Activated CD4-positive, alpha-beta T cell treated with anti-CD3 and anti-CD28 coated beads for 36 hours (primary cell): ENCODE measurements around the gene CKLF. TPM values are rescaled to one million over a fixed set of nuclear protein-coding genes. Genes with fewer than 3 reads are reported as not detected.
A peak's percentile ranks its signal among the peaks of the same experiment; 100 is the strongest.
"Not testable (repeated sequence)": the region's sequence is repeated elsewhere in the genome, so short reads cannot be mapped to it uniquely, and the experiment has no call there.

Experiments used
- ATAC-seq: fragments of 200-7000 bp; cut with Tn5 transposase; one replicate; pipeline ENCODE4 v1.10.0; 2021; ENCODE audit warnings: mild to moderate bottlenecking, moderate library complexity
- CTCF ChIA-PET: fragments of 350-600 bp; sonication (Branson Sonifier 250); formaldehyde crosslinking; loops from one replicate; lab custom pipeline; 2021; ENCODE audit warnings: antibody characterized with exemption; lab: Charles Lee
- POLR2A ChIA-PET: fragments of 350-600 bp; sonication (Branson Sonifier 250); formaldehyde crosslinking; loops from one replicate; lab custom pipeline; 2021; ENCODE audit warnings: antibody characterized with exemption, inconsistent platforms; lab: Charles Lee
- DNase-seq: peaks from one replicate; pipeline ENCODE4 v3.0.0-alpha.2; 2020
- H3K27ac Mint-ChIP-seq: one replicate; pipeline ENCODE4 v1.8.0; 2021; ENCODE audit warnings: mixed read lengths
- H3K27me3 Mint-ChIP-seq: one replicate; pipeline ENCODE4 v1.8.0; 2021; ENCODE audit warnings: mixed read lengths
- H3K36me3 Mint-ChIP-seq: one replicate; pipeline ENCODE4 v1.8.0; 2021; ENCODE audit warnings: low read depth, mixed read lengths
- H3K4me1 Mint-ChIP-seq: one replicate; pipeline ENCODE4 v1.8.0; 2021; ENCODE audit warnings: mixed read lengths
- H3K4me3 Mint-ChIP-seq: one replicate; pipeline ENCODE4 v1.8.0; 2021; ENCODE audit warnings: mild to moderate bottlenecking, moderate library complexity, mixed read lengths
- H3K9me3 Mint-ChIP-seq: one replicate; pipeline ENCODE4 v1.8.0; 2021; ENCODE audit warnings: low read depth, mixed read lengths
- intact Hi-C, 2 experiments: fragments of 100-400 bp; cut with DNase I in 1 of 2; cut with micrococcal nuclease in 1 of 2; formaldehyde crosslinking; loops; one replicate each; pipeline versions ENCODE4 v1.14.2 to v1.15.1; 2022 to 2024; cut with DNase I, micrococcal nuclease
- total RNA-seq, 2 experiments: library from RNA; stranded (reverse); gene quantifications; one replicate each; pipeline ENCODE4 v1.2.3, GENCODE V29; 2021

The CKLF gene
- total RNA-seq, 2 experiments from 2014 or later = 93.5 to 122 TPM

GRCh38 chr16:66512272-66513110 is 39.9 kb upstream of the CKLF start:
- Mint-ChIP-seq H3K36me3 (peaks cover 1% of the 10 kb centered on the region), H3K4me1 (peaks cover 24% of the 10 kb centered on the region), H3K9me3 (no peaks in the 10 kb centered on the region), H3K27ac (no peak overlapping the region), H3K27me3 (no peaks in the 10 kb centered on the region), H3K4me3 (no peak overlapping the region)
- DNase-seq (no peak), ATAC-seq (no peak)
- ChIA-PET POLR2A (no interaction called here), CTCF (interaction anchor here (0.6 to 3.1 kb wide), 4 partner anchors 9 to 279 kb away, joined by 3 to 9 read pairs (median 4); no protein-coding TSS in a partner anchor)
- intact Hi-C loops = loop anchor here in 1 of 2 experiments (1.0 kb wide), 1 partner anchor 77 kb away; no protein-coding TSS in a partner anchor

- Mint-ChIP-seq H3K27ac (peak overlapping the region; percentile 13), H3K27me3 (no peaks in the 10 kb centered on the region), H3K9me3 (no peaks in the 10 kb centered on the region), H3K4me1 (peaks cover 31% of the 10 kb centered on the region), H3K36me3 (peaks cover 1% of the 10 kb centered on the region), H3K4me3 (no peak overlapping the region)
- intact Hi-C loops = no loop called here
- ChIA-PET POLR2A (no interaction called here), CTCF (interaction anchor here (0.6 kb wide), 1 partner anchor 280 kb away, joined by 3 read pairs; no protein-coding TSS in a partner anchor)
- no peak for ATAC-seq
- no peak for DNase-seq
Measured at GRCh38 chr16:66513111-66513723, 39.2 kb upstream of the CKLF start.

GRCh38 chr16:66514391-66514790 is 38.0 kb upstream of the CKLF start:
- DNase-seq, H3K27me3 Mint-ChIP-seq, H3K4me3 Mint-ChIP-seq, H3K36me3 Mint-ChIP-seq, ATAC-seq, CTCF ChIA-PET, H3K9me3 Mint-ChIP-seq, H3K27ac Mint-ChIP-seq, intact Hi-C loops, POLR2A ChIA-PET: not testable (repeated sequence)
- peaks cover 40% of the 10 kb centered on the region for H3K4me1 Mint-ChIP-seq

GRCh38 chr16:66514980-66515595 is 37.3 kb upstream of the CKLF start:
- peaks cover 47% of the 10 kb centered on the region for H3K4me1 Mint-ChIP-seq

GRCh38 chr16:66515596-66516508 is 36.5 kb upstream of the CKLF start:
- peak; percentile 66 for DNase-seq
- H3K27me3 Mint-ChIP-seq = no peaks in the 10 kb centered on the region
- H3K27ac Mint-ChIP-seq = peak overlapping the region; percentile 92
- H3K36me3 Mint-ChIP-seq = peaks cover 1% of the 10 kb centered on the region
- intact Hi-C loops = loop anchor here (1.0 to 5.0 kb wide), 10 partner anchors 36 to 357 kb away; partner anchors contain the start of genes CKLF (in 1 of the 2), CMTM3 (in 1 of the 2) and CMTM4 (in 1 of the 2)
- peak overlapping the region; percentile 65 for H3K4me3 Mint-ChIP-seq
- H3K4me1 Mint-ChIP-seq = peaks cover 54% of the 10 kb centered on the region
- POLR2A ChIA-PET = no interaction called here
- H3K9me3 Mint-ChIP-seq = no peaks in the 10 kb centered on the region
- CTCF ChIA-PET = interaction anchor here (0.7 to 1.4 kb wide), 3 partner anchors 33 to 109 kb away, joined by 3 to 8 read pairs (median 3); no protein-coding TSS in a partner anchor
- peak; percentile 21 for ATAC-seq

More at GRCh38 chr16:66514980-66515595, 37.3 kb upstream of the CKLF start:
- H3K36me3 Mint-ChIP-seq, ATAC-seq, DNase-seq, POLR2A ChIA-PET, H3K9me3 Mint-ChIP-seq, H3K4me3 Mint-ChIP-seq, H3K27me3 Mint-ChIP-seq: not testable (repeated sequence)
- peak overlapping the region; percentile 51 for H3K27ac Mint-ChIP-seq
- CTCF ChIA-PET = interaction anchor here (0.8 to 1.4 kb wide), 2 partner anchors 38 to 108 kb away, joined by 3 to 8 read pairs; no protein-coding TSS in a partner anchor
- intact Hi-C loops = loop anchor here in 1 of 2 experiments (5.0 kb wide), 2 partner anchors 38 to 72 kb away; no protein-coding TSS in a partner anchor

GRCh38 chr16:66516509-66516807 is 35.9 kb upstream of the CKLF start:
- Mint-ChIP-seq H3K4me3 (peak overlapping the region; percentile 65), H3K9me3 (no peaks in the 10 kb centered on the region), H3K36me3 (peaks cover 1% of the 10 kb centered on the region), H3K27ac (peak overlapping the region; percentile 92), H3K27me3 (no peaks in the 10 kb centered on the region), H3K4me1 (peaks cover 60% of the 10 kb centered on the region)
- intact Hi-C loops = loop anchor here (1.0 to 5.0 kb wide), 10 partner anchors 36 to 356 kb away; partner anchors contain the start of genes CKLF (in 1 of the 2), CMTM3 (in 1 of the 2) and CMTM4 (in 1 of the 2)
- ATAC-seq = no peak
- ChIA-PET CTCF (interaction anchor here (0.7 kb wide), 1 partner anchor 34 kb away, joined by 3 read pairs; no protein-coding TSS in a partner anchor), POLR2A (no interaction called here)
- peak; percentile 40 for DNase-seq

- H3K9me3 Mint-ChIP-seq = no peaks in the 10 kb centered on the region
- H3K4me3 Mint-ChIP-seq = peak overlapping the region; percentile 65
- intact Hi-C loops = loop anchor here (1.0 to 5.0 kb wide), 11 partner anchors 35 to 356 kb away; partner anchors contain the start of genes CKLF (in 2 of the 2), CMTM3 (in 1 of the 2) and CMTM4 (in 1 of the 2)
- ChIA-PET CTCF (interaction anchor here (0.9 kb wide), 1 partner anchor 39 kb away, joined by 3 read pairs; no protein-coding TSS in a partner anchor), POLR2A (no interaction called here)
- peak; percentile 91 for DNase-seq
- no peaks in the 10 kb centered on the region for H3K27me3 Mint-ChIP-seq
- H3K36me3 Mint-ChIP-seq = peaks cover 1% of the 10 kb centered on the region
- peak; percentile 90 for ATAC-seq
- peaks cover 66% of the 10 kb centered on the region for H3K4me1 Mint-ChIP-seq
- peak overlapping the region; percentile 92 for H3K27ac Mint-ChIP-seq
Measured at GRCh38 chr16:66516808-66517585, 35.4 kb upstream of the CKLF start.

- ChIA-PET POLR2A (no interaction called here), CTCF (interaction anchor here (0.6 to 0.9 kb wide), 2 partner anchors 39 to 89 kb away, joined by 3 read pairs; no protein-coding TSS in a partner anchor)
- Mint-ChIP-seq H3K27me3 (no peaks in the 10 kb centered on the region), H3K4me3 (peak overlapping the region; percentile 65), H3K4me1 (peaks cover 73% of the 10 kb centered on the region), H3K36me3 (peaks cover 1% of the 10 kb centered on the region), H3K27ac (peak overlapping the region; percentile 92), H3K9me3 (no peaks in the 10 kb centered on the region)
- no peak for ATAC-seq
- intact Hi-C loops = loop anchor here (1.0 to 5.0 kb wide), 8 partner anchors 35 to 355 kb away; partner anchors contain the start of genes CKLF (in 1 of the 2) and CMTM4 (in 1 of the 2)
- no peak for DNase-seq
Measured at GRCh38 chr16:66517586-66518263, 34.7 kb upstream of the CKLF start.
